ENCODE results near the gene ZNF644. TPM values are rescaled to one million over a fixed set of nuclear protein-coding genes. Genes with fewer than 3 reads are reported as not detected.

ZNF644 gene
- total RNA-seq, 4 donors from 2014 or later, result 30.5 to 61.7 (median 34.6) TPM

DNA sequence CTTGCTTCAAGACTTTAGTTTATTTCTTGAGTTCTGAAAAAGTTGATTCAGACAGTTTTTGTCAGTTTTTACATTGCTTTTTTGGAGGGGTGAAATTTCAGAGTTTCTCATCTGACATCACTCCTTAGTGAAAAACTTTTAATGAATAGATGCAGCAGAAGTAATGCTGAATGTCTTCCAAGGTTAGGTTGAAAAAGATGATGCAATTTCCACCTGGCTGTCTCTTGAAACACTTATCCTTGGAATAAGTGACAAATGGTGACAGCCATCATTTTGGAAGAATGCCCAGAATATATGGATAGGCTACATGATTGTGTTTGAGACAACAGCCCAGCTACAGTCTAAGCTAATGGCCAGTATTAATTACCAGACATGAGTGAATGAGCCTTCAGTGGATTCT, 140.8 kb downstream of the ZNF644 start:
- Histone ChIP-seq H3K4me1 (no peaks in the 10 kb centered on the region), H3K27me3 (no peaks in the 10 kb centered on the region), H3K4me3 (no peak overlapping the region), H3K9me3 (peaks cover 0 to 12% (median 4%) of the 10 kb centered on the region in 3 donors), H3K36me3 (no peaks in the 10 kb centered on the region), H3K27ac (no peak overlapping the region)
- ATAC-seq (no peak), DNase-seq (no peak)
- in situ Hi-C loops (cut with MboI; ENCODE audit: low sequenced_read_pairs in 4 of 4), result no loop called here
- intact Hi-C loops (cut with DNase I; ENCODE audit: low total_unique reads), result no loop called here
- no peak for TF ChIP-seq POLR2A (IDR thresholded peaks at IDR 0.05)
- TF ChIP-seq, protein P1, sequence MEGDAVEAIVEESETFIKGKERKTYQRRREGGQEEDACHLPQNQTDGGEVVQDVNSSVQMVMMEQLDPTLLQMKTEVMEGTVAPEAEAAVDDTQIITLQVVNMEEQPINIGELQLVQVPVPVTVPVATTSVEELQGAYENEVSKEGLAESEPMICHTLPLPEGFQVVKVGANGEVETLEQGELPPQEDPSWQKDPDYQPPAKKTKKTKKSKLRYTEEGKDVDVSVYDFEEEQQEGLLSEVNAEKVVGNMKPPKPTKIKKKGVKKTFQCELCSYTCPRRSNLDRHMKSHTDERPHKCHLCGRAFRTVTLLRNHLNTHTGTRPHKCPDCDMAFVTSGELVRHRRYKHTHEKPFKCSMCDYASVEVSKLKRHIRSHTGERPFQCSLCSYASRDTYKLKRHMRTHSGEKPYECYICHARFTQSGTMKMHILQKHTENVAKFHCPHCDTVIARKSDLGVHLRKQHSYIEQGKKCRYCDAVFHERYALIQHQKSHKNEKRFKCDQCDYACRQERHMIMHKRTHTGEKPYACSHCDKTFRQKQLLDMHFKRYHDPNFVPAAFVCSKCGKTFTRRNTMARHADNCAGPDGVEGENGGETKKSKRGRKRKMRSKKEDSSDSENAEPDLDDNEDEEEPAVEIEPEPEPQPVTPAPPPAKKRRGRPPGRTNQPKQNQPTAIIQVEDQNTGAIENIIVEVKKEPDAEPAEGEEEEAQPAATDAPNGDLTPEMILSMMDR (IDR thresholded peaks at IDR 0.05 in 4 of 5, conservative IDR thresholded peaks at IDR 0.05 in 1 of 5), result no peak

GRCh38 chr1:90879281-90879680, 142.6 kb downstream of the ZNF644 start:
- ATAC-seq, result no peak
- in situ Hi-C loops (cut with MboI; ENCODE audit: low sequenced_read_pairs in 4 of 4) (no loop called here), intact Hi-C loops (cut with DNase I; ENCODE audit: low total_unique reads) (no loop called here)
- no peak for DNase-seq
- Histone ChIP-seq H3K36me3 (no peaks in the 10 kb centered on the region), H3K9me3 (peaks cover 0 to 12% (median 4%) of the 10 kb centered on the region in 3 donors), H3K4me3 (no peak overlapping the region), H3K27ac (no peak overlapping the region), H3K27me3 (no peaks in the 10 kb centered on the region), H3K4me1 (no peaks in the 10 kb centered on the region)
- TF ChIP-seq POLR2A (IDR thresholded peaks at IDR 0.05), result no peak
- TF ChIP-seq, protein P1 (IDR thresholded peaks at IDR 0.05 in 4 of 5, conservative IDR thresholded peaks at IDR 0.05 in 1 of 5), result no peak

- H3K27ac ChIP-seq, result no peak overlapping the region
- H3K36me3 ChIP-seq, result no peaks in the 10 kb centered on the region
- no peaks in the 10 kb centered on the region for H3K4me1 ChIP-seq
- no peak for ATAC-seq
- TF ChIP-seq, protein P1 (IDR thresholded peaks at IDR 0.05 in 4 of 5, conservative IDR thresholded peaks at IDR 0.05 in 1 of 5), result no peak
- TF ChIP-seq POLR2A (IDR thresholded peaks at IDR 0.05), result no peak
- intact Hi-C loops (cut with DNase I; ENCODE audit: low total_unique reads) (no loop called here), in situ Hi-C loops (cut with MboI; ENCODE audit: low sequenced_read_pairs in 4 of 4) (no loop called here)
- H3K9me3 ChIP-seq, result peaks cover 0 to 12% (median 4%) of the 10 kb centered on the region in 3 donors
- H3K27me3 ChIP-seq, result no peaks in the 10 kb centered on the region
- no peak for DNase-seq
- H3K4me3 ChIP-seq, result no peak overlapping the region
Observed at GRCh38 chr1:90876101-90876500, 145.7 kb downstream of the ZNF644 start.

Measured in gastrocnemius medialis (tissue), 4 donors.